ENCODE results near the gene SEPTIN12. TPM values are rescaled to one million over a fixed set of nuclear protein-coding genes. Genes with fewer than 3 reads are reported as not detected.

The SEPTIN12 gene
- total and polyA plus RNA-seq, 4 experiments from 2014 or later, result not detected

- Mint-ChIP-seq H3K4me1 (no peaks in the 10 kb centered on the region), H3K9me3 (no peaks in the 10 kb centered on the region), H3K36me3 (peaks cover 25 to 67% of the 10 kb centered on the region in 2 donors), H3K27me3 (no peaks in the 10 kb centered on the region), H3K27ac (peak overlapping the region in 1 of 7 donors; percentile 43), H3K4me3 (no peak overlapping the region)
- Histone ChIP-seq H3K36me3 (ENCODE audit: insufficient read depth, low read length) (peaks cover 42% of the 10 kb centered on the region), H3K27me3 (ENCODE audit: insufficient read depth, low read length) (no peaks in the 10 kb centered on the region), H3K9me3 (ENCODE audit: control insufficient read depth in 1 of 2, low read length in 2 of 2) (no peaks in the 10 kb centered on the region), H3K4me3 (ENCODE audit: low read length in 2 of 2) (no peak overlapping the region), H3K4me1 (ENCODE audit: insufficient read depth, low read length) (no peaks in the 10 kb centered on the region), H3K27ac (ENCODE audit: low read depth, low read length) (no peak overlapping the region)
- CTCF ChIA-PET (ENCODE audit: partially characterized antibody), result interaction anchor here (1.4 kb wide), 1 partner anchor 11 kb away, joined by 3 read pairs; the partner anchor contains the start of gene ROGDI
- intact Hi-C loops (cut with micrococcal nuclease), result no loop called here
- DNase-seq, result no peak
- POLR2A ChIA-PET (ENCODE audit: partially characterized antibody), result no interaction called here
Observed at GRCh38 chr16:4813251-4814003, 25.3 kb upstream of the SEPTIN12 start.

- Histone ChIP-seq H3K27me3 (ENCODE audit: insufficient read depth, low read length) (no peaks in the 10 kb centered on the region), H3K36me3 (ENCODE audit: insufficient read depth, low read length) (peaks cover 42% of the 10 kb centered on the region), H3K9me3 (ENCODE audit: control insufficient read depth in 1 of 2, low read length in 2 of 2) (no peaks in the 10 kb centered on the region), H3K27ac (ENCODE audit: low read depth, low read length) (no peak overlapping the region), H3K4me1 (ENCODE audit: insufficient read depth, low read length) (no peaks in the 10 kb centered on the region), H3K4me3 (ENCODE audit: low read length in 2 of 2) (no peak overlapping the region)
- ChIA-PET POLR2A (ENCODE audit: partially characterized antibody) (interaction anchor here (0.6 kb wide), 1 partner anchor 188 kb away, joined by 3 read pairs; no protein-coding TSS in a partner anchor), CTCF (ENCODE audit: partially characterized antibody) (no interaction called here)
- Mint-ChIP-seq H3K27me3 (no peaks in the 10 kb centered on the region), H3K4me1 (no peaks in the 10 kb centered on the region), H3K4me3 (no peak overlapping the region), H3K9me3 (no peaks in the 10 kb centered on the region), H3K27ac (no peak overlapping the region), H3K36me3 (peaks cover 29 to 67% of the 10 kb centered on the region in 2 donors)
- DNase-seq, result no peak
- intact Hi-C loops (cut with micrococcal nuclease), result no loop called here
Observed at GRCh38 chr16:4811773-4812172, 23.6 kb upstream of the SEPTIN12 start.

- no peak overlapping the region for H3K4me3 Mint-ChIP-seq
- DNase-seq, result no peak
- Histone ChIP-seq H3K4me3 (ENCODE audit: low read length in 2 of 2) (no peak overlapping the region), H3K4me1 (ENCODE audit: insufficient read depth, low read length) (no peaks in the 10 kb centered on the region), H3K27me3 (ENCODE audit: insufficient read depth, low read length) (no peaks in the 10 kb centered on the region), H3K36me3 (ENCODE audit: insufficient read depth, low read length) (peaks cover 39% of the 10 kb centered on the region), H3K9me3 (ENCODE audit: control insufficient read depth in 1 of 2, low read length in 2 of 2) (no peaks in the 10 kb centered on the region), H3K27ac (ENCODE audit: low read depth, low read length) (no peak overlapping the region)
- intact Hi-C loops (cut with micrococcal nuclease), result no loop called here
- H3K9me3 Mint-ChIP-seq, result no peaks in the 10 kb centered on the region
- H3K36me3 Mint-ChIP-seq, result peaks cover 26 to 64% of the 10 kb centered on the region in 2 donors
- ChIA-PET POLR2A (ENCODE audit: partially characterized antibody) (no interaction called here), CTCF (ENCODE audit: partially characterized antibody) (no interaction called here)
- no peaks in the 10 kb centered on the region for H3K4me1 Mint-ChIP-seq
- no peak overlapping the region for H3K27ac Mint-ChIP-seq
- no peaks in the 10 kb centered on the region for H3K27me3 Mint-ChIP-seq
Observed at GRCh38 chr16:4811242-4811641, 23.1 kb upstream of the SEPTIN12 start.

GRCh38 chr16:4806280-4806679 is 18.1 kb upstream of the SEPTIN12 start:
- Mint-ChIP-seq H3K9me3 (no peaks in the 10 kb centered on the region), H3K4me3 (no peak overlapping the region), H3K27me3 (no peaks in the 10 kb centered on the region), H3K27ac (peak overlapping the region in 1 of 7 donors; percentile 55), H3K4me1 (peaks cover 0 to 18% (median 7%) of the 10 kb centered on the region in 4 donors), H3K36me3 (peaks cover 11 to 48% of the 10 kb centered on the region in 2 donors)
- Histone ChIP-seq H3K27ac (ENCODE audit: low read depth, low read length) (no peak overlapping the region), H3K4me3 (ENCODE audit: low read length in 2 of 2) (no peak overlapping the region), H3K36me3 (ENCODE audit: insufficient read depth, low read length) (peaks cover 7% of the 10 kb centered on the region), H3K4me1 (ENCODE audit: insufficient read depth, low read length) (peaks cover 15% of the 10 kb centered on the region), H3K27me3 (ENCODE audit: insufficient read depth, low read length) (no peaks in the 10 kb centered on the region), H3K9me3 (ENCODE audit: control insufficient read depth in 1 of 2, low read length in 2 of 2) (no peaks in the 10 kb centered on the region)
- intact Hi-C loops (cut with micrococcal nuclease), result loop anchor here (10.0 kb wide), 1 partner anchor 191 kb away; the partner anchor contains the start of gene UBALD1
- DNase-seq, result no peak
- CTCF ChIA-PET (ENCODE audit: partially characterized antibody), result no interaction called here
- POLR2A ChIA-PET (ENCODE audit: partially characterized antibody), result no interaction called here

GRCh38 chr16:4805231-4805630 is 17.1 kb upstream of the SEPTIN12 start:
- peaks cover 7% of the 10 kb centered on the region for H3K36me3 ChIP-seq (ENCODE audit: insufficient read depth, low read length)
- ChIA-PET CTCF (ENCODE audit: partially characterized antibody) (no interaction called here), POLR2A (ENCODE audit: partially characterized antibody) (no interaction called here)
- intact Hi-C loops (cut with micrococcal nuclease), result loop anchor here (10.0 kb wide), 1 partner anchor 190 kb away; the partner anchor contains the start of gene UBALD1
- H3K4me1 Mint-ChIP-seq, result peaks cover 1 to 25% (median 11%) of the 10 kb centered on the region in 4 donors
- peaks cover 18% of the 10 kb centered on the region for H3K4me1 ChIP-seq (ENCODE audit: insufficient read depth, low read length)
- no peaks in the 10 kb centered on the region for H3K9me3 ChIP-seq (ENCODE audit: control insufficient read depth in 1 of 2, low read length in 2 of 2)
- H3K4me3 Mint-ChIP-seq, result peak overlapping the region in 1 of 8 donors; percentile 25
- H3K27me3 Mint-ChIP-seq, result no peaks in the 10 kb centered on the region
- no peak overlapping the region for H3K4me3 ChIP-seq (ENCODE audit: low read length in 2 of 2)
- H3K36me3 Mint-ChIP-seq, result peaks cover 11 to 40% of the 10 kb centered on the region in 2 donors
- no peak for DNase-seq
- no peak overlapping the region for H3K27ac Mint-ChIP-seq
- no peaks in the 10 kb centered on the region for H3K9me3 Mint-ChIP-seq
- no peak overlapping the region for H3K27ac ChIP-seq (ENCODE audit: low read depth, low read length)
- H3K27me3 ChIP-seq (ENCODE audit: insufficient read depth, low read length), result no peaks in the 10 kb centered on the region

- ChIA-PET POLR2A (ENCODE audit: partially characterized antibody) (interaction anchor here (0.6 to 1.7 kb wide), 3 partner anchors 62 to 303 kb away, joined by 3 to 23 read pairs (median 4); partner anchors contain the start of genes ANKS3 and DNAAF8), CTCF (ENCODE audit: partially characterized antibody) (no interaction called here)
- Mint-ChIP-seq H3K36me3 (peaks cover 11 to 37% of the 10 kb centered on the region in 2 donors), H3K27ac (peak overlapping the region in 5 of 7 donors; percentile 12 to 97 (median 48)), H3K4me3 (peak overlapping the region in 5 of 8 donors; percentile 21 to 53 (median 35)), H3K9me3 (no peaks in the 10 kb centered on the region), H3K4me1 (peaks cover 1 to 25% (median 11%) of the 10 kb centered on the region in 4 donors), H3K27me3 (no peaks in the 10 kb centered on the region)
- Histone ChIP-seq H3K9me3 (ENCODE audit: control insufficient read depth in 1 of 2, low read length in 2 of 2) (no peaks in the 10 kb centered on the region), H3K27me3 (ENCODE audit: insufficient read depth, low read length) (no peaks in the 10 kb centered on the region), H3K36me3 (ENCODE audit: insufficient read depth, low read length) (peaks cover 7% of the 10 kb centered on the region), H3K4me3 (ENCODE audit: low read length in 2 of 2) (no peak overlapping the region), H3K4me1 (ENCODE audit: insufficient read depth, low read length) (peaks cover 18% of the 10 kb centered on the region), H3K27ac (ENCODE audit: low read depth, low read length) (no peak overlapping the region)
- intact Hi-C loops (cut with micrococcal nuclease), result loop anchor here (1.0 to 10.0 kb wide), 4 partner anchors 36 to 189 kb away; partner anchors contain the start of genes ANKS3, DNAAF8, GLYR1 and UBALD1
- DNase-seq, result no peak
Observed at GRCh38 chr16:4803898-4804762, 16.0 kb upstream of the SEPTIN12 start.
